CD4-positive, alpha-beta T cell treated with Interleukin-17A for 1 hour (primary cell): ENCODE measurements around the gene PLD2.
A peak's percentile ranks its signal among the peaks of the same experiment; 100 is the strongest.
"Not testable (repeated sequence)": the region's sequence is repeated elsewhere in the genome, so short reads cannot be mapped to it uniquely, and the experiment has no call there.

Source experiments
- DNase-seq: peaks from one replicate; pipeline ENCODE4 v3.0.0-alpha.2; 2020

The PLD2 gene

GRCh38 chr17:4789951-4790704 lies 16.8 kb upstream of the PLD2 start:
- peak; percentile 84 for DNase-seq

GRCh38 chr17:4790705-4791088 lies 16.3 kb upstream of the PLD2 start:
- no peak for DNase-seq

GRCh38 chr17:4795168-4795567 lies 11.8 kb upstream of the PLD2 start:
- no peak for DNase-seq

- DNase-seq, result no peak
Observed at GRCh38 chr17:4796552-4796920, 10.4 kb upstream of the PLD2 start.

- DNase-seq, result no peak
Observed at GRCh38 chr17:4800462-4801196, 6.3 kb upstream of the PLD2 start.

GRCh38 chr17:4802228-4802627 lies 4.7 kb upstream of the PLD2 start, which contains the start of gene C17orf114:
Gene C17orf114, minus strand, starts transcription at chr17:4802328.
- DNase-seq, result no peak

- no peak for DNase-seq
Observed at GRCh38 chr17:4806456-4806776, 536 bp upstream of the PLD2 start.

- DNase-seq, result no peak
Observed at GRCh38 chr17:4807605-4808377, 839 bp downstream of the PLD2 start.

- DNase-seq, result no peak
Observed at GRCh38 chr17:4808378-4808767, 1.4 kb downstream of the PLD2 start.

GRCh38 chr17:4810696-4811290 lies 3.8 kb downstream of the PLD2 start:
- DNase-seq, result no peak

- DNase-seq, result no peak
Observed at GRCh38 chr17:4811471-4811870, 4.5 kb downstream of the PLD2 start.

- DNase-seq, result no peak
Observed at GRCh38 chr17:4812690-4813089, 5.7 kb downstream of the PLD2 start.

- DNase-seq, result no peak
Observed at GRCh38 chr17:4815043-4815675, 8.2 kb downstream of the PLD2 start.

- DNase-seq, result no peak
Observed at GRCh38 chr17:4816826-4817225, 9.9 kb downstream of the PLD2 start.

GRCh38 chr17:4818276-4818675 lies 11.3 kb downstream of the PLD2 start:
- DNase-seq, result no peak

GRCh38 chr17:4822835-4823234 lies 15.9 kb downstream of the PLD2 start:
- no peak for DNase-seq

- no peak for DNase-seq
Observed at GRCh38 chr17:4823373-4824089, 16.6 kb downstream of the PLD2 start.

GRCh38 chr17:4827399-4827798 lies 20.4 kb downstream of the PLD2 start:
- no peak for DNase-seq

GRCh38 chr17:4832829-4833177 lies 25.9 kb downstream of the PLD2 start:
- not testable (repeated sequence) for DNase-seq

- peak; percentile 94 for DNase-seq
Observed at GRCh38 chr17:4833178-4833940, 26.4 kb downstream of the PLD2 start, which contains the start of gene MINK1. Gene MINK1, plus strand, starts transcription at chr17:4833340. Its CDS starts 244 bp downstream, at chr17:4833584.

GRCh38 chr17:4833941-4834680 lies 27.2 kb downstream of the PLD2 start:
- no peak for DNase-seq
